IPS-18c (cell line): ENCODE data around the gene RIMBP2.

ENCODE experiments used
- H3K4me3 ChIP-seq: 2 replicates; pipeline ENCODE4 v1.7.0; 2013; ENCODE audit warnings: low read depth, mild to moderate bottlenecking, low read length, moderate library complexity; ENCODE audit not compliant: insufficient read depth
- H3K9me3 ChIP-seq: one replicate; pipeline ENCODE4 v1.6.1; 2013; ENCODE audit warnings: mild to moderate bottlenecking, low read length, moderate library complexity; ENCODE audit not compliant: control insufficient read depth, insufficient read depth

The RIMBP2 gene

DNA sequence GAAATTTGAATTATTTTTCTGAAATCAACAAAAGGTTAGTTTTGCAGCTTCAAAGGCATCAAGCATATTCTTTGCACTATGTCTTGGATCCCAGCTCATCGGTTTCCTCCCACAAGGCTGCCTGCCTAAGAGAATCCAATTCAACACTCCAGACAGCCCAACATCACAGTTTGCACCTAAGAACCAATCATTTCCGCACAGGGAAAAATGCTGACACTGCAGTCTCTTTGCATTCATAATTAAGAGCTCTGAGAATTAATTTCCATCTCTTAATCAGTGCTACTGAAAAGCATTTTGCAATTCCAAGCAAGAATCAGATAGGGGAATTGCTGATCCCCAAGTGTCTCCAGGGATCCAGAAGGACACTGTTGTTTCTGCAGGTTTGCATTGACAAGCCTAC is 202.5 kb downstream of the RIMBP2 start:
- Histone ChIP-seq H3K4me3 (peak overlapping the region; percentile 5; the same call in 1 of the 2 replicates), H3K9me3 (no peaks in the 10 kb centered on the region)

DNA sequence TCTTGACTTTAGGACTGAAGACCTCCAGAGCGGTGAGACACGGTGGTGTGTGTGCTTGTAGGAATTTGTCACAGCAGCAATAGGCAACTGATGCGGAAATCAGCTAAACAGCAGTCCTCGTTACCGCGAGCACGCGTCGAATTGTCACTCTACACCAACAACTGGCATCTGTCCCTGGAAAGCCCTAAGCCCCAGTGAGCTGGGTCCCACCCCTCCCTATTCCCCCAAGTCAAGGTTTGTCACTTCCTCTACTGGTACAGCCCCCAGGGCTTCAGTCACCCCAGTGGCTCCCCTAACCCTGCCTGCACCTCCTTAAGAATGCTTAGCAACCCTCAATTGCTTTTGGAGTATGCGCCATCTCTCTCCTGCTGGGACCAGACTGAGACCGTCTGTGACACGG is 204.8 kb downstream of the RIMBP2 start:
- Histone ChIP-seq H3K4me3 (no peak overlapping the region), H3K9me3 (no peaks in the 10 kb centered on the region)

DNA sequence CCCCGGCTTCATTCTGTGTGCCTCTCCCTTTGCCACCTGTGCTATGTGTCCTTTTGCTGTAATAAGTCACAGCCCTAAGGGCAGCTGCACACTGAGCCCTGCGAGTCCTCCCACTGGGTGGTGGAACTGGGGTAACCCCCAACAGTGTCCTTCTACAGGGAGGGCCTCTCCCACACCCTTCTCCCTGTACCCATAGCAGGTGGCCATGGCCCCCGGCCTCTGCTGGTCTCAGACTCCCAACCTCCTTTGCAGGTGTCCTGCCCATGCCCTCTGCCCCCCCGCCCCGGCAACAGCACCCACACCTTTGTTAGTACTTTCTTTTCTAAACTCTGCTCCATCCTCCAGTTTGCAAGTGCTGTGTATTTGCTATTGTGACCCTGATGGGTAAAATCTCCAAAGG is 206.6 kb downstream of the RIMBP2 start:
- no peaks in the 10 kb centered on the region for H3K9me3 ChIP-seq

DNA sequence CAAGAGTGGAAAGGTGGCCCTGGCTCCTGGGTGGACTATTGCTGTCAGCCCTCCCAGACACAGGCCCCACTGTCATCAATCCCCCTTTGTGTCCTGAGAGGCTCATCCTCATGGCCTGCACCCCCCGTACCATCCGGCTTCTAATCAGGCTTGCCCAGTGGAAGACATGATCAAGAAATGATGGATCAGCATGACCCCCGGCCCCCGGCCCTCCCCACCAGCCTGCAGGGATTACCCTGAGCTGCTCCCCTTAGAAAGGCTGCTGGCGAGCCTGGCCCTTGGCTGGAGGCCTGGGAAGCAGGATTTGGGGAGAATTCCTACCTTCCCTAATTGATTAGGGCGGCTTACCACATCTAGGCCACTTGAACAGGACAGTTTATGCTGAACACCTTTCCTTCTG is 207.3 kb downstream of the RIMBP2 start:
- no peak overlapping the region for H3K4me3 ChIP-seq
- H3K9me3 ChIP-seq: no peaks in the 10 kb centered on the region

More for the DNA sequence above, 206.6 kb downstream of the RIMBP2 start:
- H3K4me3 ChIP-seq: no peak overlapping the region

DNA sequence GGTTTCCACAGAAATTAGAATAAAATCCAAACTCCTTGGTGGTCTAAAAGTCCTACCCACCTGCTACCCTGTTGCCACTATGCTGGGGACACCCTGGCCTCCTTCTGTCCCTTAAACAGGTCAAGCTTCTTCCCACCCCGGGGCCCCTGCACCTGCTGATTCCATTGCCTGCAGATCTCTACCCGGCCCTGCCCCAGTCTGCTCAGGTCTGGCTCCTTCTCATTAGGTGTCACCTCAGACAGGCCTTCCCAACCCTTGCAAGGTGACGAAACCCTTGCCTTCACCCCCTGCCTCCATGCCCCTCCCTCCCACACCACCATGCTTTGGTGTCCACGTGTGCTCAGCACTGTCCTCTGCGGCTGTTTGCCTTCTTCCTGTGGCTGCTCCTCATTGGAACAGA is 207.8 kb downstream of the RIMBP2 start:
- no peaks in the 10 kb centered on the region for H3K9me3 ChIP-seq
- no peak overlapping the region for H3K4me3 ChIP-seq

DNA sequence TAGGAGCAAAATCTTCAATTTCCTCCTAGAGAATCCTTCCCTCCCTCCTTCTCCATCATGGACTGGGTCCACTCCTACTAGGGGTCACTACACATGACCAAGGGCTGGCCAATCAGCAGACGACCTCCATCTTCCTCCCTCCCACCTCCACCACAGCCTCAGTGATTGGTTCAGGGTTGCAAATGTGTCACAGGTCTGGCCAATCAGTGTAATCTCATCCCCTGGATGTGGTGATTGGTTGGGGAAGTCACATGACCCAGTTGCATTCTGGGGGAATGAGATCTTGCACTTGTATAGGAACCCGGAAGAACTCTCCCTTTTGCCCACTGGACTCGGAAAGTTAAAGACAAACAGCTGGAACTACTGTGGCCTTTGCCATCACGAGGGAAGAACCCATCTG is 209.3 kb downstream of the RIMBP2 start:
- Histone ChIP-seq H3K9me3 (no peaks in the 10 kb centered on the region), H3K4me3 (no peak overlapping the region)

DNA sequence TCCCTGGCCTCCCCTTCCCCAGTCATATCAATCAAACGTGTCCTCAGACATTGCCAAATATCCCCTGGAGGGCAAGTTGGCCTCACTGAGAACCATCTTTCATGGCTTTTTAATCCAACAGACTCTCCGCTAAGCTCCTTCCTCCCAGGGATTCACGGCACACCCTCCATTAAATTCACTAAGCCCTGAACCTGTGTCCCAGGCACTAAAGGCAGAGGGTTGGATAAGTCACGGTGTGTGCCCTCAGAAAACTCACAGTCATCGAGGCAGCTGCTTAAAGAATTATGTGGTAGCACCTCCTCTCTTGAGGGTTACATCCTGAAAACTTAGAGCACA is 211.3 kb downstream of the RIMBP2 start:
- Histone ChIP-seq H3K9me3 (no peaks in the 10 kb centered on the region), H3K4me3 (no peak overlapping the region)

DNA sequence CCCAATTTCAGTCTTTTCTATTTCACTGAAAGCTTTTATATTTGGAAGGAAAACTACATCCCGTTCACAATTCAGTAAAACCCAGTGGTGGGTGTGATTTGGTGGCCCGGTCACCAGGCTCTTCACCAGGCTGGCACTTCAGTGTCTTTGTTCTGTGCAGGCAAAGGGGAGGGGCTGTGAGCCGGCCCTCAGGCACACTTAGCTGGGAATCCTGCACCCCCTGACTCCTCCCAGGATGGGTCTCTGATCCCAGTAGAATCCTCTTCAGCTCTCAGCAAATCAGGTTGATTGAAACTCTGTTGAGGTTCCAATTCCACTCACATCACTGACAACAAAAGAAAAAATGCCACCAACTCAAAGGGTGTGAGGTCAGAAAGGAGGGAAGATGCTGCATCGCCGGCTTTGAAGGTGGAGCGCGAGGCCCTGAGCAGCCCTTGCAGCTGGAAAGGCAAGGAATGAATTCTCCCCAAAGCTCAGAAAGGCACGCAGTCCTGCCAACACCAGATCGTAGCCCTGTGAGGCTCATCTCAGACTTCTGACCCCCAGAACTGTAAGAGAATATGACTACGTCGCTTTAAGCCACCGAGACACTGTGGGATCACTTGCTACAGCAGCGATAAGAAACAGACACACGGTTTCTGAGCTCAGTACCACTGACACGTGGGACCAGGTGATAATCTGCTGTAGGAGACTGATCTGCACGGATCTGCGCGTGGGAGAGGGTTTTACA is 211.8 kb downstream of the RIMBP2 start:
- Histone ChIP-seq H3K4me3 (no peak overlapping the region), H3K9me3 (no peaks in the 10 kb centered on the region)

DNA sequence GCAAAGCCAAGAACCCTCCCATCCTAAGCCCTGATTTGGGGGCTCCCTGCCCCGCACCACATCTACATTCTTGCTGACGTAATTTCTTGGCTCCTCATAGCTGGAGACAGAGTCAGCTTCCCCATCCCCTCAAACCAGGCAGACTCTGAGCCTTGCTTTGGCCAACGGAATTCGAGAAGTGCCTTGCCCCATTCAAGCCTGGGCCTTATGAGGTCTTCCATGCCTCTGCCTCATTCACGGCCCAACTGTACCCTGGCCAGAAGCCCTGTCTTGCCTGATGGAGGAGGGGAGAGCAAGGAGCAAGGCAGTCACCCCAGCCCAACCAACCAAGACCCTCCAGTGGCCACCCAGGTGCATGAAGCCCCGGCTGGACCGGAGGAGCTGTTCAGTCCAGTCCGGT is 214.3 kb downstream of the RIMBP2 start:
- Histone ChIP-seq H3K4me3 (no peak overlapping the region), H3K9me3 (no peaks in the 10 kb centered on the region)

DNA sequence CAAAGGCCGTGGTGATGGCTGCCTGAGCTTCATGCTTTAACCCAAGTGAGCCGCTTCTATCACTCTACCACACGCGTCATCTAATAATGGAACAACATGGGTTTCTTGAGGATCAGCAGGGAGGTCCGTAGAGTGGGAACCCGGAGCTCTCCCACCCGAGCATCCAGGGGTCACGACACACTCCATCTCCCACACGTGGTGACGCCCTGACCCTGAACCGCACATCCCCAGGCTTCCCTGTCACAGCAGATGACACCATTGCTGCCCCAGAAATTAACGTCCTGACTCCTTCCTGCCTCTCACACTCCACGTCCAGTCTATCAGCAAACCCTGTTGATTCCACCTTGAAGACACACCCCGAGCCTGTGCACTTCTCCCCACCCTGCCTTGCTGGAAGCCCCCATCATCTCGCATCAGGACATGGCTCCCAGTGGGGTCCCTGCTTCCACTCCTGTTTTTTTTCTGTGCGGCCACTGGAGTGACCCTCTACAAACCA is 215.2 kb downstream of the RIMBP2 start:
- no peak overlapping the region for H3K4me3 ChIP-seq
- no peaks in the 10 kb centered on the region for H3K9me3 ChIP-seq

DNA sequence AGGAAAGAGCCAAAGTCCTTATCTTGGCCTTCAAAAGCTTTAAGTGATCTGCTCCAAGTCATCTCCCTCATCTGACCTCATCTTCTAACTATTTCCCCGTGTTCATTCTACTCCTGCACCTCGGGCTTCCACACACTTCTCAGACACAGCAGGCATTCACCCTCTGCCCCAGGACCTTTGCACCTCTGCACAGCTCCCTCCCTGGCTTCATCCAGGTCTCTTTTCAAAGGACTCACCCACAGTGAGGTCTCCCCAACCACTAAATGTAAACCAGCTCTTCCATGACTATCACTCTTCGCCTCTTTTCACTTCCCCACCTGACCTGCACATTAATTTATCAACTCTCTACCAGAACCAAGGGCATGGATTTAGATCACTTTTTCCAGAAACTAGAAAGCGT is 216.6 kb downstream of the RIMBP2 start:
- Histone ChIP-seq H3K4me3 (no peak overlapping the region), H3K9me3 (peaks cover 2% of the 10 kb centered on the region)

DNA sequence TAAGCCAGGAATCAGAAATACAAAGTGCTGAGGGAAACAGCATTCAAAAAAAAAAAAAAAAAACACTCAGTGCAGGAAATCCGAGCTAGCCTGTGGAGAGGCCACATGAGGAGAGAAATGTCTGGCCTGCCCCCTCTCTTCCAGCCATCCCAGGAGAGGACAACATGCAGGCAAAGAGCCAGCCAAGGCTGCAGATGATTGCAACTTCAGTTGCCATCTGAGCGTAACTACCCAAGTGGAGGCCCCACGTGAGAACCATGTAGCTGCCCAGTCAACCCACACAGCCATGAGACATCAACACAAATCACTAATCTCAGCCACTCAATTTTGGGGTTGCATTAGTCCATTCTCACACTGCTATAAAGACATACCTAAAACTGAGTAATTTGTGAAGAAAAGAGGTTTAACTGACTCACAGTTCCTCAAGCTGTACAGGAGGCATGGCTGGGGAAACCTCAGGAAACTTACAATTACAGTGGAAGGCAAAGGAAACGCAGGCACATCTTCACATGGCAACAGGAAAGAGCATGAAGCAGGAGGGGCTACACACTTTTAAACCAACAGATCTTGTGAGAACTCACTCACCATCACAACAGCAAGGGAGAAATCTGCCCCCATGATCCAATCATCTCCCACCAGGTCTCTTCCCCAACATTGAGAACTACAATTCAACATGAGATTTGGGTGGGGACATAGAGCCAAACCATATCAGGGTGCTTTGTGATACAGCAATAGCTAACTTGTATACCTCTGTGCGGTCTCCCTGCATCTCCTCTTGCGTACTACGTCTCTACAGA is 217.3 kb downstream of the RIMBP2 start:
- Histone ChIP-seq H3K4me3 (no peak overlapping the region), H3K9me3 (peaks cover 2% of the 10 kb centered on the region)

DNA sequence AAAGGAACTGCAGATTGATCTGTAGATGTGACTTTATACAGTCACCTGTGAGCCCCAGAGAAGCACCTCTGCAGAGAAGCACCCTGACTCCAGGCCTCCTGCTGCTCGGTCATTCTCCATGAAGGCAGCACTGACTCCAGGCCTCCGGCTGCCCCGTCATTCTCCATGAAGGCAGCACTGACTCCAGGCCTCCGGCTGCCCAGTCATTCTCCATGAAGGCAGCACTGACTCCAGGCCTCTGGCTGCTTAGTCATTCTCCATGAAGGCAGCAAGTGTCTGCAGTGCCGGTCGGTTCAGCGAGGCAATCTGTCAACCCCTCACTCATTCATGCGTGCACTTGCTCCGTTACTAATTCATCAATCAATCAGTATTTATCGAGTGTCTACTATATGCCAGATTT is 218.1 kb downstream of the RIMBP2 start:
- no peak overlapping the region for H3K4me3 ChIP-seq

DNA sequence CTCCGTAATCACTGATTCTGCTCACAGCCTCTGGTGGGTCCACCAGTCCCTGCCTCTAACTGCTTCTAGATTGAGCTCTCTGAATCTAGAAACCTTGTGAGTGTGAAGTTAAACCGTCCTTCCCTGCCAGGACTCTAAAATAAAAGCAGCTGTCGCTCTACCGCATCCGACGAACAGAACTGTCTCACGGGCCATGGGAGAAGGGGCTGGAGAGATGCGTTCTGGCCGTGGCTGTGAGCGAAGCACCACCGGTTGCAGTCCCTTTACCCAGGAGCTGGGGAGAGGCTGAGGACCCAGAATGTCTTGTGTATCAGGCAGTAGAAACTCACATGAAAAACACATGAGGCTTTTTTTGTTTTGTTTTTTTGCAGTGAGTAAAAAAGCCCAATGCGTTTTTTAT is 218.8 kb downstream of the RIMBP2 start:
- Histone ChIP-seq H3K9me3 (peaks cover 2% of the 10 kb centered on the region), H3K4me3 (no peak overlapping the region)

More for the DNA sequence above, 218.1 kb downstream of the RIMBP2 start:
- H3K9me3 ChIP-seq: peaks cover 2% of the 10 kb centered on the region

DNA sequence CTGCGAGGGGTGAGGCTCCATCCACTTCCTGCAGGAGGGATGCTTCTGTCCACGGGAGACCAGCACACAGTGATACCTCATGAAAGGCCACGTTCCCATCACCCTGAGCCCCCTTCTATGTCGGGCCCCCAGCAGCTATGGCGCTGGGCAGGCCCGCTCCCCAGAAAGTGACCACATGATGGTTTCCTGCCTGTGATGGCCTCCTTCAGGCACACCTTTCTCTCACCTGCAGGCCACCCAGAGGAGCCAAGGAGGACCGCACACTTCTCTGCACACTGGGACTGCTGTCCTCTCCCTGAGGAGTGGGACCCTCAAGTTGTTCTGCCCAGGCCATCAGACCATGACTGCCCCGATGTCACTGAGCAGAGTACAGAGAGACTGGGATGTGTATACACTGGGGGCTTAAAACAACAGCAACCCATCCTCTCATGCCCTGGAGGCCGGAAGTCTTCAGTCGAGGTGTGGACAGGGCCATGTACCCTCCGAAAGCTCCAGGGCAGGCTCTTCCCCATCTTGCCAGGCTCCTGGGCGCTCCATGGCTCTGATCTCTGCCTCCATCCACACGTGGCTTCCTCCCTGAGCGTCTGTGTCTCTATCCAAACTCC is 219.5 kb downstream of the RIMBP2 start:
- no peak overlapping the region for H3K4me3 ChIP-seq
- H3K9me3 ChIP-seq: peaks cover 2% of the 10 kb centered on the region

DNA sequence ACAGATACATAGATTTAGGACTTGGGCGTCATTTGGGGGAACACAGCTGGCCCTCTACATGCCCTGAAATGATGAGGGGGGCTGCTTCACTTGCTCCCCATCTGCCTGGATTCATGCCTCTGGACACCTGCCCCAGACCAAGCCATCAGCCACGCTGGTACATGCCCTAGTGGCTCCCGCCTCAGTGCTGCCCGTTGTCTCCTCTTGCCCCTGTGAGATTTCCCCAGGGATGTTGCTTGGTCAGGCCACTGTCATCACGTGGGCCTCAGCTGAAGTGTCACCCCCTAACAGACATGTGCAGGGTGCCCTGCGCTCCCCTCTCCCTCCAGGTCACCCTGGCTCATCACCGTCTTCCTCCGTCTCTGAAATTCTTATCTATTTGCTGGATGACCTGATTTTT is 220.9 kb downstream of the RIMBP2 start:
- peaks cover 2% of the 10 kb centered on the region for H3K9me3 ChIP-seq
- no peak overlapping the region for H3K4me3 ChIP-seq

DNA sequence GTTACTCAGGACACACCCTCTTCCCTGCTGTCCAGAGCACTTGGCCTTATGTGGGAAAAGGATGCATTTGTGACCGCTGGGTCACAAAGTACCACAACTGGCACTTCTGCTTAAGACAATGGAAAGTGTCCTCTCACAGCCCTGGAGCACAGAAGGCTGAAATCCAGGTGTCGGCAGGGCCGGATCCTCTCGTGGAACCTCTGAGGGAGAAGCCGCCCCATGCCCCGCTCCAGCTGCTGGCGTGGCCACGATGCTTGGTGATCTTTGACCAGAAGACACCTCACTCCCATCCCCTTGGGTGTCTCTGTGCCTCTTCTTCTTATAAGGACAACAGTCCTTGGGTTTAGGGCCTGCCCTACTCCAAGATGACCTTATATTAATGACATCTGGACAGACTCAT is 221.4 kb downstream of the RIMBP2 start:
- Histone ChIP-seq H3K4me3 (no peak overlapping the region), H3K9me3 (peaks cover 2% of the 10 kb centered on the region)

DNA sequence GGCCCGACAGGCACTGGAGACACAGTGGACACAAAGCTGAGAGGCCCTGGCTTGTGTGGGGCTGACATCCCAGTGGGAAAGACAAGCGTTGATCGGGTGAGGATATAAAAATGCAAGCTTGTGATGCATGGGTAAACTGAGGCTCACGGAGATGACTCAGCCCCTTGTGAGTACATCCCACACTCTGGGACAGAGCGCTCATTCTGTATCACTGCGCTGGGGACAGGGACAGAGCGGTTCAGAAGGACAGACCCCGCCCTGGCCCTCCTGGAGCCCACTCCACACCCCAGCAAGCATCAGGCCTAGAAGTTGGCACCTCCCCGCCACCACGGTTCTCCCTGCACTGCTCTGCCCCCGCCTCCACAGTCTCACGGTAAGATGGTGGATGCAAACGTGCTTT is 222.1 kb downstream of the RIMBP2 start:
- Histone ChIP-seq H3K9me3 (peaks cover 2% of the 10 kb centered on the region), H3K4me3 (no peak overlapping the region)
